Duodenal mucosa (tissue), 2 donors: ENCODE measurements around the gene FAM174C.

Experiments used
- H3K27ac ChIP-seq: one replicate; pipeline ENCODE4 v1.7.0; 2013; ENCODE audit warnings: low read depth, low read length
- H3K27me3 ChIP-seq, 2 donors: one replicate each; pipeline ENCODE4 v1.7.0; 2013; ENCODE audit warnings: low read length in 2 of 2, control low read depth in 1 of 2; ENCODE audit not compliant: insufficient read depth in 2 of 2, control insufficient read depth in 1 of 2
- H3K36me3 ChIP-seq, 2 donors: one replicate each; pipeline ENCODE4 v1.7.0; 2013; ENCODE audit warnings: low read length in 2 of 2, control low read depth in 1 of 2; ENCODE audit not compliant: insufficient read depth in 2 of 2, control insufficient read depth in 1 of 2
- H3K4me1 ChIP-seq, 2 donors: one replicate each; pipeline ENCODE4 v1.7.0; 2013; ENCODE audit warnings: low read length in 2 of 2, control low read depth in 1 of 2; ENCODE audit not compliant: insufficient read depth in 2 of 2, control insufficient read depth in 1 of 2
- H3K4me3 ChIP-seq, 2 donors: one replicate each; pipeline ENCODE4 v1.7.0; 2013; ENCODE audit warnings: low read length in 2 of 2, low read depth in 1 of 2
- H3K9ac ChIP-seq, 2 donors: one replicate each; pipeline ENCODE4 v1.7.0; 2013; ENCODE audit warnings: low read length in 2 of 2, low read depth in 1 of 2
- H3K9me3 ChIP-seq, 2 donors: one replicate each; pipeline ENCODE4 v1.7.0; 2013; ENCODE audit warnings: low read length in 2 of 2, control low read depth in 1 of 2; ENCODE audit not compliant: control insufficient read depth in 1 of 2

The FAM174C gene

GRCh38 chr19:1275260-1275975, at the start of gene FAM174C:
FAM174C (plus strand) TSS chr19:1275530; CDS start chr19:1275550, 20 bp downstream.
- Histone ChIP-seq H3K36me3 (peaks cover 40 to 58% of the 10 kb centered on the region in 2 donors), H3K9ac (peak within 1 kb of the TSS; percentile 83 to 95), H3K4me3 (peak within 1 kb of the TSS; percentile 73 to 77), H3K27me3 (no peaks in the 10 kb centered on the region), H3K9me3 (no peaks in the 10 kb centered on the region), H3K4me1 (peaks cover 47 to 59% of the 10 kb centered on the region in 2 donors), H3K27ac (peak within 1 kb of the TSS; percentile 100)

DNA sequence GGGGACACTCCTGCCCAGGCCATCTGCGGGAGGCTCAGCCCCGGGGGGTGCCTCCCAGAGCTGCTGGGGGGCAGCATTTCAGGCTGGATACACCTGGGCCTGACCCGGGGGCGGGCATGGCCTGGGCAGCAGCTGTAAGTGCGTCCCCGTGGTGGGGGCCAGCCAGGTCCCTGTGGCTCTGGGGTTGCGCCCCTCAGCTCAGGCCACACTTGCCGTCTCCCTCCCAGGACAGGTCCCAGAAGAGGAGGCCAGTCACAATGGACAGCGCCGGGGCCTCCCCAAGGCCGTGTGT, 49.2 kb upstream of the FAM174C start:
- Histone ChIP-seq H3K27me3 (no peaks in the 10 kb centered on the region), H3K9ac (no peak overlapping the region), H3K4me3 (no peak overlapping the region), H3K4me1 (no peaks in the 10 kb centered on the region), H3K36me3 (peaks cover 0 to 44% of the 10 kb centered on the region in 2 donors), H3K9me3 (no peaks in the 10 kb centered on the region), H3K27ac (no peak overlapping the region)

DNA sequence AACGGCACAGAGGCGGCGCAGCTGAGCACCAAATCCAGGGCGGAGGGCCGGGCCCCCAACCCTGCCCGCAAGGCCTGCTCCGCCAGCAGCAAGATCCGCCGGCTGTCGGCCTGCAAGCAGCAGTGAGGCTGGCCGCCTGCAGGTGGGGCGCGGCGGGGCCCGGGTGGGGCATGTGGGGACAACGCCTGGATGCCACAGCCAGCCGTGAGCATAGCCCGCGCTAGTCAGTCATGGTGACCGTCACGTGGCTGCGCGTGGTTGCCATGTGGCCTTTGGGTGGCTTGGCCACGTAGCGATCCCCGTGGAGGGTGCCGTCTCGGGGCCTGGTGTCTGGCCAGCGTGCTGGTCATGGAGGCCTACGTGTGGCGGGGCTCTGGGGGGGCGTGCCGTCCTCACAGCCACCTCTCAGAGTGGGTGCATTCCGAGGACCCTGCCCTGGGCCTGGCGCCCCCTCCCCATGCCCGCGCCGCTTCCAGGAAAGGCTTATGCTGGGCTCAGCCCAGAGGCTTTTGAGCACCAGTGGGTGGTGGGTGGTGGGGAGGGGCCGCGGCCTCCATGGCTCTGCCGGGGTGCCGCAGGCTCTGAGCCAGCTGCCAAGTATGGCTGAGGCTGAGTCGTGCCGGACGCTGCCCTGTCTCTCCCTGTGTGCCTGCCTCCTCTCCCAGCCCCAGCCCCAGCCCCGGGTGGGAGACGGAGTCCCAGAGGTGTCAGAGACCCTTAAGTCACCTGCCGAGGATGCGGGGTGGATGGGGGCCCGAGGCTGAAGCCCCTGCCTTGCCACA, 48.6 kb upstream of the FAM174C start:
- Histone ChIP-seq H3K36me3 (peaks cover 0 to 41% of the 10 kb centered on the region in 2 donors), H3K9me3 (no peaks in the 10 kb centered on the region), H3K4me3 (no peak overlapping the region), H3K27ac (no peak overlapping the region), H3K9ac (no peak overlapping the region), H3K4me1 (no peaks in the 10 kb centered on the region), H3K27me3 (peaks cover 0 to 2% of the 10 kb centered on the region in 2 donors)

- Histone ChIP-seq H3K4me1 (peaks cover 0 to under 1% of the 10 kb centered on the region in 2 donors), H3K36me3 (peaks cover 0 to 34% of the 10 kb centered on the region in 2 donors), H3K9me3 (no peaks in the 10 kb centered on the region), H3K9ac (no peak overlapping the region), H3K27ac (no peak overlapping the region), H3K27me3 (peaks cover 0 to 3% of the 10 kb centered on the region in 2 donors), H3K4me3 (no peak overlapping the region)
Measured at GRCh38 chr19:1227304-1228054, 47.9 kb upstream of the FAM174C start.

- Histone ChIP-seq H3K9me3 (no peaks in the 10 kb centered on the region), H3K9ac (no peak overlapping the region), H3K27me3 (peaks cover 0 to 3% of the 10 kb centered on the region in 2 donors), H3K4me3 (no peak overlapping the region), H3K36me3 (peaks cover 0 to 25% of the 10 kb centered on the region in 2 donors), H3K4me1 (peaks cover 0 to 9% of the 10 kb centered on the region in 2 donors), H3K27ac (no peak overlapping the region)
Measured at GRCh38 chr19:1228161-1228957, 47.0 kb upstream of the FAM174C start.

- Histone ChIP-seq H3K36me3 (peaks cover 0 to 21% of the 10 kb centered on the region in 2 donors), H3K4me3 (no peak overlapping the region), H3K9me3 (no peaks in the 10 kb centered on the region), H3K9ac (no peak overlapping the region), H3K27me3 (peaks cover 2 to 10% of the 10 kb centered on the region in 2 donors), H3K4me1 (peaks cover 0 to 11% of the 10 kb centered on the region in 2 donors), H3K27ac (no peak overlapping the region)
Measured at GRCh38 chr19:1229056-1229923, 46.0 kb upstream of the FAM174C start.

DNA sequence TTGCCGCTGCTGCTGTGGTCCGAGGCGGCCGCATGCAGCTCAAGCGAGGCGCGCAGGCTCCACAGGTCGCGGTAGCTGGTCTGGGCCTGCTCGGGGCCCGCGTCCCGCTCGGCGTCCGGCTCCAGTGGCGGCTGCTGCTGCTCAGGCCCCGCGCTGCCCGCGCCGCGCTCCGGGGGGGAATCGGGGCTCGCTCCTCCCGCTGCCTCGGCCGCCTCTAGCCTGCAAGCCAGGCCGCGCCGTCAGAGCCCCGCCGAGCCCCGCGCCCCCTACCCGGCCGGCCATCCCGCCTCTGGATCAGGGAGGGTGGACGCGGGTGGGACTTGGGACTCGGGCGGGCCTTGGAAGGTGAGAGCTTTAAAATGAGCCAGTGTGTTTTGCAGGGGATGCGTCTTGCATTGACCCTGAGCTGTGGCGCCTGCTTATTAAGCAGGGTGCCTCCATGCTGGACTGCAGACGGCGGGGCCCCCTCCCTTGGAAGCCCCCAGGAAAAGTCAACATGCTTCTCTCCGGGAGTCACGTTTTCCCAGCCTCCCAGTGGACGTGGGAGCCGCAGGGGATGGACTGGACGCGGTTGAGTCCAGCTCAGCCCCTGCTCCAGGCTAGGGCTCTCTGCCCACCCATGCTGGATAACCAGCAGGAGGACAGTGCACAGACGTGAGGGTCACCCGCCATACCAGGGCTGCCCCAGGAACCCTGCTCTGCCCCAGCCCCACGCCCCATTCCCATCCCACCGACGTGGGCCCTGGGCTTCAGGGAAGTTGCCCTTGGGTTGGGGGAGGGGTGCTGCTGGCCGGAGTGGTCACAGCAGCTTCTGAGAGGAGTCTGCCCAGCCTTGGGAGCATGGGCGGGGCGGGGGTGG, 45.2 kb upstream of the FAM174C start:
- peaks cover 0 to 14% of the 10 kb centered on the region in 2 donors for H3K36me3 ChIP-seq
- peaks cover 7 to 17% of the 10 kb centered on the region in 2 donors for H3K27me3 ChIP-seq
- H3K27ac ChIP-seq = no peak overlapping the region
- no peak overlapping the region for H3K9ac ChIP-seq
- no peaks in the 10 kb centered on the region for H3K9me3 ChIP-seq
- H3K4me3 ChIP-seq = no peak overlapping the region
- H3K4me1 ChIP-seq = peaks cover 0 to 18% of the 10 kb centered on the region in 2 donors

DNA sequence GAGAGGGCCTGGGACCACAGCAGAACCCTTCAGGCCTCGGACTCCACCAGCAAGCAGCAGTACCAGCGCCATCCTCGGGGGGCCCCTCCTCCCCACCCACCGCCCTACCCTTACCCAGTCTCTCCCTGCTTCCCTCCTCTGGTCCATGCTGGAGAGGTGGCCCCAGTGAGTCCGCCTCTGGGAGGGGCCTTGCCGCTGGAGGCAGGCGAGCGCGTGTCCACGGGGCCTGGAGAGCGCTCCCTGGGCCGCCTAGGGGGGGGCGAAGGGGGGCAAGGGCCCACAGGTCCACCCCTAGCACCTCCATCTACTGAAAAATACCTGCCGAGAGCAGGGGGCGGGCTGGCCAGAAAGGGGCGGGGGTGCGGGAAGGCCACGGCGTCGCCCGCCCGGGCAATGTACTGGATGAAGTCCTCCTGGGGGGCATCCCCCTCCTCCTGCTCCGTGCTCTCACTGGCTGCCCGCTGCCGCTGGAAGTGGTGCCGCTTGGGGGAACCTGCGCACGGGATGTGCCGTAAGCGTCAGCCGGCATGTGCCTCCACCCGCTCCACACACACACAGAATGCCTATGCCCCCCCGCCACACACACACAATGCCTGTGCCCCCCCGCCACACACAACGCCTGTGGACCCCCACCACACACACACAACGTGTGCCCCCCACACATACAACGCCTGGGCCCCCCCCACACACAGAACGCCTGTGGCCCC, 44.4 kb upstream of the FAM174C start:
- no peak overlapping the region for H3K4me3 ChIP-seq
- no peak overlapping the region for H3K9ac ChIP-seq

More for the DNA sequence above, 44.4 kb upstream of the FAM174C start:
- Histone ChIP-seq H3K36me3 (peaks cover 0 to 9% of the 10 kb centered on the region in 2 donors), H3K27ac (no peak overlapping the region), H3K4me1 (peaks cover 0 to 18% of the 10 kb centered on the region in 2 donors), H3K9me3 (no peaks in the 10 kb centered on the region), H3K27me3 (peaks cover 14 to 25% of the 10 kb centered on the region in 2 donors)
